BJ (cell line): ENCODE measurements around the gene PDE3B. TPM values are rescaled to one million over a fixed set of nuclear protein-coding genes. Genes with fewer than 3 reads are reported as not detected.
"Not testable (repeated sequence)": the region's sequence is repeated elsewhere in the genome, so short reads cannot be mapped to it uniquely, and the experiment has no call there.

Source experiments
- CTCF ChIA-PET: fragments of 350-600 bp; formaldehyde crosslinking; extraction: SDS; loops from one replicate; lab custom pipeline; 2021; ENCODE audit warnings: antibody characterized with exemption, inconsistent platforms; lab: Yijun Ruan, JAX
- POLR2A ChIA-PET: fragments of 300-600 bp; sonication (Branson Sonifier 250); formaldehyde crosslinking; extraction: SDS; loops from one replicate; lab custom pipeline; 2021; ENCODE audit warnings: antibody characterized with exemption; lab: Charles Lee
- DNase-seq: peaks from one replicate; pipeline ENCODE4 v3.0.0-alpha.2; 2011; ENCODE audit warnings: low read depth
- H3K27me3 ChIP-seq: 2 replicates; pipeline ENCODE4 v1.6.0; 2011; ENCODE audit warnings: low read length; ENCODE audit not compliant: control insufficient read depth, insufficient read depth
- H3K36me3 ChIP-seq: 2 replicates; pipeline ENCODE4 v1.5.1; 2011; ENCODE audit warnings: low read length; ENCODE audit not compliant: control insufficient read depth, insufficient read depth
- H3K4me3 ChIP-seq: 2 replicates; pipeline ENCODE4 v1.5.1; 2011; ENCODE audit warnings: low read depth, mild to moderate bottlenecking, control low read depth, low read length
- polyA plus RNA-seq: library from polyadenylated mRNA; depleted of rRNA; stranded (reverse); fragments of >200 nt; gene quantifications from 2 replicates; pipeline ENCODE4 v1.2.3, GENCODE V29; 2011
- TF ChIP-seq, protein P1 (sequence below): IDR thresholded peaks from 2 replicates; pipeline ENCODE4 v1.5.1; 2011; ENCODE audit warnings: low read depth, mild to moderate bottlenecking, control low read depth, inconsistent platforms, low read length, moderate library complexity; ENCODE audit not compliant: insufficient read depth

Gene PDE3B
- polyA plus RNA-seq, 1 experiment = 0.06 TPM

DNA sequence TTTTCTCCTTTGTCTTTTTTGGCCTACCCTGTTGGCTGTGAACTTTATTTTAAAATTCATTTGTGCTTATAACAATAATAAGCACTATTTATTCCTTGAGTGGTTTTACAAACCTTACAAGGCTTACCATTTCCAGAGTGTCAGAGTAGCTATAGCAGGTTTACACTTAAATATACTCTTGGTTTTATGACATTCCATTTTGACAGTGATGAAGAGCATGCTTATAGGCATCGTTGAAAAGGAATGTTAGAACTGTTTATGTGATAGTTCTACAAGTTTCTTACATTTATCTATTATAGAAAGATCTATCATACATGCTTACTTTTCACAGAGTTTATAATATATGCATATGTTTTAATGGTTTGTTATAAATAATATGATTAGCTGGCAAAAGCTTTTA lies 84.1 kb downstream of the PDE3B start:
- Histone ChIP-seq H3K27me3 (no peaks in the 10 kb centered on the region), H3K36me3 (no peaks in the 10 kb centered on the region), H3K4me3 (no peak overlapping the region)
- CTCF ChIA-PET = no interaction called here
- no peak for DNase-seq
- POLR2A ChIA-PET = no interaction called here
- TF ChIP-seq, protein P1, sequence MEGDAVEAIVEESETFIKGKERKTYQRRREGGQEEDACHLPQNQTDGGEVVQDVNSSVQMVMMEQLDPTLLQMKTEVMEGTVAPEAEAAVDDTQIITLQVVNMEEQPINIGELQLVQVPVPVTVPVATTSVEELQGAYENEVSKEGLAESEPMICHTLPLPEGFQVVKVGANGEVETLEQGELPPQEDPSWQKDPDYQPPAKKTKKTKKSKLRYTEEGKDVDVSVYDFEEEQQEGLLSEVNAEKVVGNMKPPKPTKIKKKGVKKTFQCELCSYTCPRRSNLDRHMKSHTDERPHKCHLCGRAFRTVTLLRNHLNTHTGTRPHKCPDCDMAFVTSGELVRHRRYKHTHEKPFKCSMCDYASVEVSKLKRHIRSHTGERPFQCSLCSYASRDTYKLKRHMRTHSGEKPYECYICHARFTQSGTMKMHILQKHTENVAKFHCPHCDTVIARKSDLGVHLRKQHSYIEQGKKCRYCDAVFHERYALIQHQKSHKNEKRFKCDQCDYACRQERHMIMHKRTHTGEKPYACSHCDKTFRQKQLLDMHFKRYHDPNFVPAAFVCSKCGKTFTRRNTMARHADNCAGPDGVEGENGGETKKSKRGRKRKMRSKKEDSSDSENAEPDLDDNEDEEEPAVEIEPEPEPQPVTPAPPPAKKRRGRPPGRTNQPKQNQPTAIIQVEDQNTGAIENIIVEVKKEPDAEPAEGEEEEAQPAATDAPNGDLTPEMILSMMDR = no peak

DNA sequence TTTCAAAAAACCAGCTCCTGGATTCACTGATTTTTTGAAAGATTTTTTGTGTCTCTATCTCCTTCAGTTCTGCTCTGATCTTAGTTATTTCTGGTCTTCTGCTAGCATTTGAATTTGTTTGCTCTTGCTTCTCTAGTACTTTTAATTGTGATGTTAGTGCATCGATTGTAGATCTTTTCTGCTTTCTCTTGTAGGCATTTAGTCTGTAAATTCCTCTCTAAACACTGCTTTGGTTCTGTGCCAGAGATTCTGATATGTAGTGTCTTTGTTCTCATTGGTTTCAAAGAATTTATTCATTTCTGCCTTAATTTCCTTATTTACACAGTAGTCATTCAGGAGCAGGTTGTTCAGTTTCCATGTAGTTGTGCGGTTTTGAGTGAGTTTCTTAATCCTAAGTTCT lies 96.9 kb downstream of the PDE3B start:
- DNase-seq, H3K36me3 ChIP-seq, H3K4me3 ChIP-seq, H3K27me3 ChIP-seq, POLR2A ChIA-PET: not testable (repeated sequence)
- CTCF ChIA-PET = interaction anchor here (0.5 kb wide), 1 partner anchor 21 kb away, joined by 4 read pairs; no protein-coding TSS in a partner anchor

DNA sequence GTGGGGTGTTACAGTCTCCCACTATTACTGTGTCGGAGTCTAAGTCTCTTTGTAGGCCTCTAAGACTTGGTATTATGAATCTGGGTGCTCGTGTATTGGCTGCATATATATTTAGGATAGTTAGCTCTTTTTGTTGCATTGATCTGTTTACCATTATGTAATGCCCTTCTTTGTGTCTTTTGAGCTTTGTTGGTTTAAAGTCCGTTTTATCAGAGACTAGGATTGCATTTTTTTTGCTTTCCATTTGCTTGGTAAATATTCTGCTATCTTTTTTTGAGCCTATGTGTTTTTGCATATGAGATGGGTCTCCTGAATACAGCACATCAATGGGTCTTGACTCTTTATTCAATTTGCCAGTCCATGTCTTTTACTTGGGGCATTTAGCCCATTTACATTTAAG lies 97.6 kb downstream of the PDE3B start:
- ChIA-PET CTCF (interaction anchor here (1.1 kb wide), 1 partner anchor 45 kb away, joined by 3 read pairs; no protein-coding TSS in a partner anchor), POLR2A (no interaction called here)
- TF ChIP-seq, protein P1 = no peak
- no peak for DNase-seq
- Histone ChIP-seq H3K4me3 (no peak overlapping the region), H3K36me3 (no peaks in the 10 kb centered on the region), H3K27me3 (no peaks in the 10 kb centered on the region)

DNA sequence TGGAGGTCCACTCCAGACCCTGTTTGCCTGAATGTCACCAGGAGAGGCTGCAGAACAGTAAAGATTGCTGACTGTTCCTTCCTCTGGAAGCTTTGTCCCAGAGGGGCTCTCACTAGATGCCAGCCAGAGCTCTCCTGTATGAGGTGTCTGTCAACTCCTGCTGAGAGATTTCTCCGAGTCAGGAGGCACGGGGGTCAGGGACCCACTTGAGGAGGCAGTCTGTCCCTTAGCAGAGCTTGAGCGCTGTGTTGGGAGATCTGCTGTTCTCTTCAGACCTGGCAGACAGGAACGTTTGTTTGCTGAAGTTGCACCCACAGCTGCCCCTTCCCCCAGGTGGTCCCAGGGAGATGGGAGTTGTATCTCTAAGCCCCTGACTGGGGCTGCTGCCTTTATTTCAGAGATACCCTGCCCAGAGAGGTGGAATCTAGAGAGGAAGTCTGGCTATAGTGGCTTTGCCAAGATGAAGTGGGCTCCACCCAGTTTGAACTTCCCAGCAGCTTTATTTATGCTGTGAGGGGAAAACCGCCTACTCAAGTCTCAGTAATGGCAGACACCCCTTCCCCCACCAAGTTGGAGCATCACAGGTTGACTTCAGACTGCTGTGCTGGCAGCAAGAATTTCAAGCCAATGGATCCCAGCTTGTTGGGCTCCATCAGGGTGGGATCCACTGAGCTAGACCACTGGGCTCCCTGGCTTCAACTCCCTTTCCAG lies 99.4 kb downstream of the PDE3B start:
- H3K27me3 ChIP-seq = no peaks in the 10 kb centered on the region
- H3K4me3 ChIP-seq = no peak overlapping the region
- no peak for DNase-seq
- TF ChIP-seq, protein P1 = no peak
- ChIA-PET POLR2A (no interaction called here), CTCF (no interaction called here)
- no peaks in the 10 kb centered on the region for H3K36me3 ChIP-seq

DNA sequence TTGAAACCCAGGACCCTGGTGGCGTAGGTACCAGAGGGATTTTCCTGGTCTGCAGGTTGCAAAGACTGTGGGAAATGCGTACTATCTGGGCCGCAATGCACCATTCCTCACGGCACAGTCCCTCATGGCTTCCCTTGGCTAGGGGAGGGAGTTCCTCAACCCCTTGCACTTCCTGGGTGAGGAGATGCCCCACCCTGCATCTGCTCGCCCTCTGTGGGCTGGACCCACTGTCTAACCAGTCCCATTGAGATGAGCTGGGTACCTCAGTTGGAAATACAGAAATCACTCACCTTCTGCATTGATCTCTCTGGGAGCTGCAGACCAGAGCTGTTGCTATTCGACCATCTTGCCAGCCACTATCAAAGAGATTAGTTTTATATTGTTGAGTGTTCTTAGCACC lies 100.1 kb downstream of the PDE3B start:
- POLR2A ChIA-PET, CTCF ChIA-PET, H3K36me3 ChIP-seq, H3K27me3 ChIP-seq, H3K4me3 ChIP-seq, DNase-seq: not testable (repeated sequence)

DNA sequence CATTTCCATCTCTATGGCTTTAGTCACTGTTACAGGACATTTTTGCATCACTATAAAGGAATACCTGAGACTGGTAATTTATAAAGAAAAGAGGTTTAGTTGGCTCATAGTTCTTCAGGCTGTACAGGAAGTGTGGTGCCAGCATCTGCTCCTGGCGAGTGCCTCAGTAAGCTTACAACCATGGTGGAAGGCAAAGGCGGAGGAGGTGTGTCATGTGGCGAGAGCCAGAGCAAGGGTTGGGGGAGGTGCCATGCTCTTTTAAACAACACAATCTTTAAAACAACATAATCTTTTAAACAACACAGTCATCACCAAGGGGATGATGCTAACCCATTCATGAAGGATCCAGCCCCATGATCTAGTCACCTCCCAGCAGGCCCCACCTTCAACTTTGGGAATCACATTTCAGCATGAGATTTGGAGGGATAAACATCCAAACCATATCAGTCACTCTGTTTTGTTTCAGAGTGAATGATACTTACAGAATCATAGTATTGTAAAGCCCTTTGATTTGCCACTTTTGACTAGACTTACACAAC lies 103.3 kb downstream of the PDE3B start:
- CTCF ChIA-PET = interaction anchor here (0.8 kb wide), 1 partner anchor 143 kb away, joined by 3 read pairs; no protein-coding TSS in a partner anchor
- Histone ChIP-seq H3K36me3 (no peaks in the 10 kb centered on the region), H3K27me3 (no peaks in the 10 kb centered on the region), H3K4me3 (no peak overlapping the region)
- TF ChIP-seq, protein P1 = no peak
- DNase-seq = no peak
- POLR2A ChIA-PET = no interaction called here
